Cortex of kidney (tissue), 1 donor: Measurements from ENCODE around the gene CHMP4A.

Experiments
- DNase-seq: peaks from one replicate; lab custom pipeline; 2025; lab: John Stamatoyannopoulos, UW

Gene CHMP4A

DNA sequence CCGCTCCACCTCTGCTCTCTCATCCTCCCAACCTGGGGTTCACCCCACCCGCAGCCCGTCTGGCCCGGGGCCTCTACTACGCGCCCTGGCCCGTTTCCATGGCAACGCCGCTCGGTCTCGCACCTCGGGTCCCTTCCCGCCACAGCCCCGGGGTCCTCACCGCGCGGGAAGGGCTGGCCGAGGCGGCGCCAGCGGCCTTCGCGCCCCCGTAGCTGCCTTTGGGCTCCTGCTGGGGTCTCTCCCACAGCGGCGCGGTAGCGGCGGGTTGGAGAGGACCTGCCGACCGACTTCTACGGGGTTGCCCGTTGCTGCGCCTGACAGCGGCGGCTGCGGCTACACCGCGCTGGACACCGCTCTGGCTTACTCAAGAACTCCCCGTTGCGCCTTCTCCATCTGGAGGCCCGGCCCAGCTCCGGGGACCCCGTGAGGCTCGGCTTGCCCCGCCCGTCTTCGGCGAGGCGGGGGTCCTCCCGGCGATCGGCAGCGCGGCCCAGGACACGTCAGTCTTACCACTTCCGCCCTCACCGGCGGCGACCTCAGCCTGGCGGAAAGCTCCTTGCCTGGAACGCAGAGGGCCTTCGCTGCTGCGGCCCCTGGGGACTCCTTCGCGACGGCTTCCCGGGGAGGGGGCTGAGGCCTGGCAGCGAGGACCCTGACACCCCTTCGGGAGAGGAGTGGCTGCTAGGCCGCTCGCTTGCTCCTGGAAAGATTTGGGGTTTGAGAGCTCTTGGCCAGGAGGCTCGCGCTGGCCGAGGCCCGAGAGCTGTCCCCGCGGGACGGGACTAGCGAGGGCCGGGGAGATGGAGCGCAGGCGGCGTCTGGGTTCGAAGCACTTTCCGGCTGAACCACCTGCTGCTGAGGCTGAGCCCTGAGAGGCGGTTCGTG lies 17.9 kb downstream of the CHMP4A start, which contains the start of gene TM9SF1:
Gene TM9SF1, minus strand, starts transcription at position 256 of the 885 bp plus-strand sequence. CDS start 422 bp downstream, outside the sequence.
- DNase-seq, result no peak

DNA sequence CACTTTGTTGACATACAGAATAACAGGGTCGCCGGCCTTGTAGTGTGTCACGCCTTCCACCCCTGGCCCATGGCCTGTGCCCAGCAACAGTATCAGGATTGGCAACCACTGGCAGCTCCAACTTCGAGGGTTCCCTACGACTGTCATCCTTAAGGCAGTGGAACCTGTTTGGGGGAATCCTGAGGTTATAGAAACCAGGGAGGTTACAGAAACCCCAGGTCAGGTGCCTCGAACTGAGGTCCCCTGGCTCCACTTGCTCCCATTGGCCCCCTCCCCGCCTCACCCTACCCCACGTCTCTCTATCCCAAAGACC lies 18.5 kb downstream of the CHMP4A start:
- no peak for DNase-seq

DNA sequence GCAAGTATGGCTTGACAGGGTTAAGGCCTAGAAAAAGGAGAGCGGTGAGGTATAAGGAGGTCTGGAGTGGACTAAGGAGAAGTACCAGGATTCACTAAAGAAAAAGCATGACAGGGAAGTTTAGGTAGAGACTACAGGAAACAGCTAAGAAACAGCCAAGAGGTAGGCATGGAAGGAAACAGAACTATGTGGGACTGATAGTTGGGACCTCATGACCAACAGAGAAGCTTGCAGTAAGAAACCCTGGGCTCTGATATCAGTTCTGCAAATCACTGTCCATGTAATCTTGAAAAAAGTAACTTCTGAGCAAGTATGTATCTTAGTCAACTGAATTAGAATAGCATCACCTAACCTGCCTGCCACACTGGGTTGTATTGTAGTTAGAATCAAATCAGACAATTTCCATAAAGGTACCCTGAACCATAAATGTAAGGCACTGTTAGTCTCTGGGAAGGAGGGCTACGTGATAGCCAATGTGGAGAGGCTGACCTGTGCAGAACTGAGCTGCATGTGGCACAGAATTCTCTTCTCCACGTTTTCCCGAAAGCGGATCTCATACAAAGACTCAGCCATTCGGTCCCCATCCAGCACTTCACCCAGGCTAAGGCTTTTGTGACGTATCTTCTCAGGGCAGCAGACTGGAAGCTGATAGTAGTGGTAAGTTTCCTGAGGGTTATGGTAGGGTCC lies 19.0 kb downstream of the CHMP4A start:
- DNase-seq, result no peak

DNA sequence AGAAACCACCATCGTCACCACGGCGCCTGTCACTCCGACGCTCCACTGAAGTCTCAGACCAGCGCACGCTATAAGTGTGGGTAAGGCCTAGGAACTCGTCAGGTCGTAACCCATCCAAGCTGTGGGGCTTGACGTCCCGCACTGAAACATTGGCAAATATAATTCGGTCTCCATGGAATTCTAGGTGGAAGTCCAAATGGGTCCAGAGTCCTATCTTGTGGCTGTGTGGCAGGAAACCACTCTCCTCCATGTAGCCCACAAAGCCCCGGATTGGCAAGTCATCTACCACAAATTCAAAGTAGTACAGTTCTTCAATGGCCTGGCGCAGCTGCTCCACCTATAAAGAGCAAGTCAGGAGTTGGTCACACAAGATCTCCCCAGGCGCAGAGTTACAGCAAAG lies 20.4 kb downstream of the CHMP4A start:
- DNase-seq, result no peak

DNA sequence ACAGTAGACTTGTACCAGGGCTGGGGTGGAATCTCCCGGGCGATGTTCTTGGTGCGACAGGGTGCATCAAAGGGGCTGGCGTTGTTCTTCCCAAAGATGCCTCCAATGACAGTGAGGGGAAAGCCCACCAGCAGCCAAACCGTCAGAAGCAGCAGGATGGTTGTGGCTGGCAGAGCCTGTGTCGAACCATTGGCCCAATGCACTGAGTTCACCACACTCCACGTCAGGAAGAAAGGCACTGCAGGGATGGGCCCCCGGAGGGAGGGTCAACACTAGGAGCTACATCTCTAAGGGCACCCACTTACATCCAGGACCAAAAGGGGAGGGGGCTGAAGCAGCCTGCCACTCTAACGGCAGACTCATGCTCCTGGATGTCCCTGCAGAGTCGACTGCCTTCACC lies 22.9 kb downstream of the CHMP4A start:
- DNase-seq, result no peak

DNA sequence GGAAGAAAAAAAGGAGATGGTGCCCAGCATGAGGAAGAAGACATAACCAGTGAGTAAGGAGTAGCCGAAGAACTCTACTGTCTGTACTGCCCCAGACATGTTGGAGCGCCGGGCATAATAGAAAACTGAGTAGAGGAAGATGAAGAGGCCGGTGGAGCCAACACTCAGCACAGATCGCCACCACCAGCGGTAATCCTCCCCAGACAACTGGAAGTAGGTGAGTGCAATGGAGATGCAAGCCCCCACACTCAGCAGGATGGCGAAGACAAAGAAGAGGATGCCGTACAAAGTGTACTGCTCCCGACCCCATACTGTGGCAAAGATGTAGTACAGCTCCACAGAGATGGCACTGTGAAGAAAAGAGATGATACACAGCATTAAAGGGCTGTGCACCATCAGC lies 23.8 kb downstream of the CHMP4A start:
- no peak for DNase-seq

DNA sequence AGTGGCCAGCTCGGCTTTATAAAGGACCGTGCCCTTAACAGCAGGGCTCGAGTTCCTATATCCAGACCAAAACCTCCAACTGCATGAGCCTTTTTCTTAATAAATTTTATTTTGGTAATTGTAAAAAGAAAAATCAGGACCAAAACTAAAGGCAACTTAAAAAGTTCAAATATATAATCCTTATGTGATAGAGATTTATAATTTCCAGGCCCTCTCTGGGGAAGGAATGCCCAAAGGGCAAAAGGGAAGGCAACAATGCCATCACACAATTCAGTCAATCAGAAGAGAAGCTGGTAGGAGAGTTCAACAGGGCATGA lies 24.3 kb downstream of the CHMP4A start:
- DNase-seq, result no peak

DNA sequence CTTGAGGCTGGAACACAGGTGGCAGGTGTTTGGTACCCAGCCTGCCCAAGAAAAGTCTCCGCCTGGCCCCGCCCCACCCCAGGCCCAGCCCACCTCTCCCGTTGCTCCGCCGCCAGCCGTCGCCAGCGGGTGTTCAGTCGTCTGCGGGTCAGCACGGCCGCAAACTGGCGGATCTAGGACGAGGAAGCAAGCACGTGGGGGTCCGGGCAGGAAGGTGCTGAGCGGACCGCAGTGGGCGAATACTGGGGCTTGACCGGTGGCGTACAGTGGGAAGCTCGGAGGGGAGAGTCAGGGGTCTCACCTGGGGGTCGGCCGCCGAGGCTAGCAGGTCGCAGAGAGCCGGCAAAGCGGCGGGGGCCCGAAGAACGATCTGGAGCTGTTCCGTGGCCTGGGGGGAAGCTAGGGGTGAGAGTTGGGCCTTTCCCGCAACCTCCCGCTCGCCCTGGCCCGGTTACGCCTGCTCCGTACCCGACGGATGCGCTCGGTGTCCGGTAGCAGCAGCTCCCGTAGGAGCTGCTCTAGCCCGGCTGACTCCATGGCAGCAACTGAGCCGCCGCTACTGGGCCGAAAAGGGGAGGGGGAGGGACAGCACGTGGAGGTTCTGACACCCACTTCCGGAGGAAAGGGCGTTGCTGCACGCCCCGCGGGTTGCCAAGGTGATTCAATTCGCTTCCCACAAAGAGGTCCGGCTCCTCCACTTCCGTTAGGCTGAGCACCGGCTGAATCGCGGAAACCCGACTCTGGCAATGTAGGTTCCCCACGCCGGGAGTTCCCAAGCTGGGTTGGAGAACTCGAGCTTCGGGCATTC lies 24.8 kb downstream of the CHMP4A start, which contains the start of gene IPO4:
Gene IPO4, minus strand, starts transcription at position 566 of the 808 bp plus-strand sequence. Its CDS starts 29 bp downstream, at position 537.
- DNase-seq, result no peak

DNA sequence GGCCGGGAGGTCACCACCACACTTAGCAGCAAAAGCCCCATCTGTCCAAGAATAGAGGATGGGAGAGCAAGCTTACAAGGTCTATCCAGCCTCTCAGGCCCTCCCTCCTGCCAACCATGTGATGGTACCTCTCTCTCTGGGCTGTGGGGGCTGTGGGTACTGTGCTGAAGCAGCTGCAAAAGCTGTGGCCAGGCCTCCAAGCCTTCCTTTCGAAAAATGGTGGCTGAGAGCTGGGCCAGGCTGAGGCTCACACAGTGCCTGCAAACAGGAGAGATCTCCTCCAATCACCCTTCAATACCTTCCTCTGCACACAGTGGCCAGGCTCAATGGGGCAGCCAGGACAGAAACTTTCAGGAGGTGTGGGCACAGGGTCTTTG lies 25.8 kb downstream of the CHMP4A start:
- DNase-seq, result no peak

DNA sequence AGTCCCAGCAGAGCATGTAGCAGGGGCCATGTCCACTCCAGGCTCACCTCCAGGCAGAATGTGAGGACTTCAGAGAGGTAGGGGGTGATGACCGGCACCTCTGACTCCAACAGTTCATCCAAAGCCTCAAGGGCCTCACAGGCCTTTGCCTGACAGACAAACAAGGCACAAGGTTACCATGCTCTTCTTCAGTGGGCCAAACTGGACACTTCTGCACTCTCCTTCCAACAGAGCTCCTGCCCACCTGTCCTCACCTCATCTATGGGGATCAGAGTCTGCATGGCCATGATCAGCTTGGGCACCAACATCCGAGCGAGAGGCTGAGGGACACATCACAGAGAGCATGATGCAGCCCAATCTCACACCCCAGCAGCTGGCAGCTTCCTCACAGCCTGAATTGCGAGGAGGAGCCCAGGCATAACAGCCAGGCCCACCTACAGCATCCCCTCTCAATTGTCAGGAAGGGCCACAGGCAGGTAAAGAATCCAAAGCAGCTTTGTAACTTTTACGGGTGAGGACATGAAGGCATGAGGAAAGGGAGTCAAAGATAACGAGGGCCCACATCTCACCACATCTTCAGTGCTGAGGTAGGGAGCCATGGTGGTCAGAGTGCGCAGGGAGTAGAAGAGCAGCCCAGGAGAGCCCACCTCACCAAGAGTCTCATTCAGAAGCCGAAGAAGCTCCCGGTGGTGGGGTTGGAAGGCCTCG lies 26.3 kb downstream of the CHMP4A start:
- DNase-seq, result no peak

DNA sequence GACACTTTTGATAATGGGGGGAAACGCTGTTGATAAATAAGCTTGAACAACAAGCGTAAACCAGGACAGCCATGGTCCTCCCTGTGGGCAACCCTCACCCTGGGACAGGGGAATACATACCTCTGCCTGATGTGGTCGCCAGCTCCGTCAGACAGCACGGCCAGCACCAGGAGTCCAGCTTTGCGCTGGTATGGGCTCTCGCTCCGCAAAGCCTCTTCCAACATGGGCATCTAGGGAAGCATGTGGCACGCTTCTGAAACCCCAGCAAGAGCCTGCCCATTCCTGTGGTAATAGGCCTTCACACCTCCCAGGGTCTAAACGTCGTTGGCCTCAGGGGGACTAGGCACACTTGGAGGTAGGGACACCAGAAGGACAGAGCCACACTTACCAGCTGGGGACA lies 27.5 kb downstream of the CHMP4A start:
- no peak for DNase-seq

DNA sequence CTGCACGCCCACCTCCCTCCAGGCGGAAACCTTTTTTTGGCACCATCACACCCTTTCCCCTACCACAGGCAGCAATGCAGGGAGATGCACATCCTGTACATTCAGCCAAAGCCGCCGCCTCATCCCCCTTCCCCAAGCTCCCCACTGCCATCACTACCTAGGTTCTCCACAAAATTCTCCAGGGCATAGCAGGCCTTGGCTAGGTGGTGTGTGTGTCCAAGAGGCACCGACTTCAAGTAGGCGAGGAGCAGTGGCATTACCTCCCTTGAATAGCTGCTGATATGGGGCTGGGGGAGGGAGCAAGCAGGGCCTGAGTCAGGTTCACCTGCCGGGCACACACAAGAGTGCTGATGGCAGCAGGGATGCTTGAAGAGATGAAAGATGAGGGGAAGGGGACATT lies 28.3 kb downstream of the CHMP4A start:
- no peak for DNase-seq

DNA sequence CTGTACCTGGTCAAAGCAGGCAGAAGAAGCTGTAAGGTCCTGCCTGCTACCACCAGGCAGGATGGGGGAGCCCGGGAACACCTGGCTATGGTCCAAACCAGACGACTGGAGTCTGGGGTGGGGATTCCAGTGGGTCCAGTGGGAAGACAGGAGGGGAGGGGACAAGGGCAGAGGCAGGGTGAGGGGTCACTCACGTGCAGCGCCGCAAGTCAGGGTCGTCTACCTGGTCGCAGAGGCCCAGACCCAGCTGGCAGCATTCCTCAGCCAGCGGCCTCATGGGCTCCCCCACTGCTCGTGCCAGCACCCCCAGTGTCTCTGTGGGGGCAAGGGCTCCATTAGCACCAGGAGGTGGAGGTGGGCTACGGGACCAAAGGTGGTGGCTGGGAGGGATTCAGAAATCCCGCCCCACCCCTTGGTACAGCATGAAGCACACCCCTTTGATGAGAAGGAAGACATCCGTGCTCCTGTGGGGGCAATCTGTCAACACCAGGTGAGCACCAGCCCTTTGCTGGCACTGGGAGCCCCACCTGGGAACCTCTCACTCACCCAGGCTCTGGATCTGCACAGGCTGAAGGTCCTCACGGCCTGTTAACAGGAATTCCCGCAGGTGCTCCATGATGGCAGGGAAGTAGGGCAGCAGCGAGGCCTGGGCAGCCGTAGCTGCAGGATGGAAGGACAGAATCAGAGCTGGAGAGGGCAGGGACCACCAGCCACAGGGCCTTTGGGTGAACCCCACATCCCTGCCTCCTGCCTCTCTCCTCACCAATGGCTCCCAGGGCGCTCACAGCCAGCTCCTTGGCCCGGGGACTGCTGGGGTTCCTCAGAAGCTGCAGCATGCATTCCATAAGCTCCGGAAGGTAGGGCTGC lies 29.0 kb downstream of the CHMP4A start:
- DNase-seq, result no peak

DNA sequence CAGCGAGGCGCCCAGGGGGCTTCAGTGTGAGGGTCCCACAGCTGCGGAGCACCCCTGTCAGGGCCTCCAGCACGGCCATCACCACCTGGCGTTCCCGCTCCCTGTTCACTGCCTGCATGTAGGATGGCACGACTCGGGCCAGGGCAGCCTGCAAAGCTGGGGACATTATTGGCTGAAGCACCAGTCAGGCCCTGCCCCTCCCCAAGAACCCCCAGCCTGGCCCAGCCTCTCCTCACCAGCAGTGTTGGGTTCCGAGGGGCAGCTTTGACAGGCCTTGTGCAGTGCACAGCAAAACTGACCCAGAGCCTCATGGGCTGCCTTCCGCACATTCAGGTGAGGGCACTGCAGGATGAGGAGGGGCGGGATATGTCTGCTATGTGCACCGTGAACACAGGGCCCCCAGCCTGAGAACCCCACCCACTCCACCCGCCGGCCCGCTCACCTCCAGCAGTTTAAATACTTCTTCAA lies 30.2 kb downstream of the CHMP4A start:
- no peak for DNase-seq

DNA sequence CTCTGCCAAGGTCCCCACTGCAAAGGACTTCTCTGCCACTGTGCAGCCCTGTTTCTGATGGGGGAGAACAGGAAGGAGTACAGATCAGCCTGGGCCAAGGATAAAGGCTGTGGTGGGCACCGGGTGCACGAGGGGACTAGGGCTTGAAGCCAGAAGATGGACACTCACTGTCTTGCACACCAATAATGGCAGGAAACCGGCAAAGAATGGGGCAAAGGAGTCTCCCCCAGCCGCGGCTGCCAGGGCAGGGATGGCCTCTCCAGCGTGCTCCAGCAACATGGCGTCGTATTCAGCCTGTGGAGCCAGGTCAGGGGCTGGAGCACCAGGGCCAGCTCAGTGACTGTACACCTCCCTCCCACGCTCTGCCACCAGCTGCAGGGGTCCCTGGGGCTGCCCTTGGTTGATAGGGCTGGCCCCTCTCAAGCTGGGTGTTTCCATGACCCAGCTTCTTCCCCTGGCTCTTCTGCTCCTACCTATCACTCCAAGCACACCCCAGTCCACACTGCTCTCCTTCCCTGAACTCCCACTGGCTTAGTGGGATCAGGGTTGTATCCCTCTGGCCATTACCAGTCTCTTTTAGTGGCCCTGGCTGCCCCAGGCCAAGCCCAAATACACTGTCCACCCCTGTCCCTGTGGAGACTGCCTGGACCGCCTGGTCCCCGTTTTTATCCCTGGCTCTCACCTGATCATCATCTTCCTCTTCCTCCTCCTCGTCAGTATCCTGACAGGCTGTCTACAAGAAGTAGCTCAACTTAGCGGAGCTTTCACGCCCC lies 31.0 kb downstream of the CHMP4A start:
- DNase-seq, result no peak

DNA sequence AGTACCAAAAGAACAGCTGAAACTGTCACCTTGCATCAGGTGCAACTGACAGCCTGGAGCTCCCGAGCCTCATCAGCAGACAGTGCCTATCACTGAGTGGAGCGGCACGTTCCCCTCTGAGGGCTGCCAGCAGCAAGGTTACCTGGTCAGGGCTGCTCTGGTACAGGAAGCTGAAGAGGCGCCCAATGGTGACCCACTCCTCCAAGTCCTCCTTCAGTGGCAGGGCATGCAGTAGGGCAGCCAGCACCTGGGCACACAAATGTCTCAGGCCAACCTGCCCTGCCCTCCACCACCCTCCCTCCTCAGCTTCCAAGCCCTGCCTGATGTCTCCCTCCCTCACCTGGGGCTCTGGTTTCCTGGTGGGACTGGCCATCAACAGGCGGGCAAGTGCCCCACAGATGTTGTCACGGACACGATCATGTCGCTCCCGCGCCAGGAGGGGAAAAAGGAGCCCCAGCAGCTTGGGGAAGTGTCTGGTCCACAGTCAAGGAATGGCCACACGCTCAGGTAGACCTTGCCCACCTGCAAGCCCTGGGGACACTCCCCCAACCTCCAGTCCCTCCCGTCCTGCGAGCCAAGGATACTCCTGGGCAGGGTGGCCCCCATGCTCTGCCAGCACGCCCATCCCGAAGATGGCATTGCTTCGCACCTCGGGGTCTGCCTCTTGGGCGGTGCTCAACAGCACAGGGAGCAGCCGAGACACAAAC lies 31.8 kb downstream of the CHMP4A start:
- DNase-seq, result no peak

DNA sequence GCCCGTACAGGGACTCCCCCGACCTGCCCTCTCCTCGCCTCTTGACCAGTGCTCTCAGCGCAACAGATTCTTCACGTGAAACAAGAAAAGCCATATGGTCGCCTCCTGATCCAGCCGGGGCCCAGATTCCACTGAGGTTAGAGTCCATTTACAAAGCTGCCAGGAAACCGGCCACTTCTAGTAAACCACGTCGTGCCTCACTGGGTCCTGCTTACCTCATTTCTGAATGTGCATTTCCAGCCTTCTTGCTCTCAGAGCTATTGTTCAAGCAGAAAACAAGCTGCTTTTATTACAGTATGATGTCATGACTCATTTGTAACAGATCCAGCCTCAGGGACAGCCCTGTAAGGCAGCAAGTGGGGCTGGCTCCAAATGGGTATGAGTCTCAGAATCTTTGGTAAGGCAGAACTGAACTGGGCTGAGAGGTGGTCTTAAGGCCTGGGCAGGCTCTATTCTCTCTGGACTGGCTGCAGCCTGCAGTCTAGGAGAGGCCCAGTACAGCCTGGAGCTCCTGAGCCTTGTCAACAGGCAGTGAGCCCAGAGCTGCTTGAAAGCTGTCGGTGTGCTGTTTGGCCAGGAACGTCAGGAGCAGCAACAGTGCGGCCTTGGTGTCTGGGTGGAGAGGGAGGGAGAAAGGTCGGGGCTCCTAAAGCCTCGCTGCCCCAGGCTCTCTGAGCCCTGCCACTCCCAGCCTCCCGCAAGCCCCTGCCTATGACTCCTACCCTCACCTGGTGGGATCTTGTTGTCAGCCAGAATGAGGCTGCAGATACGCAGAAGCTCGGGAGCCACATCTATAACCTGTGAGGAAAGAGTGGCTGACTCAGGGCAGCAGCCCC lies 33.1 kb downstream of the CHMP4A start:
- no peak for DNase-seq

DNA sequence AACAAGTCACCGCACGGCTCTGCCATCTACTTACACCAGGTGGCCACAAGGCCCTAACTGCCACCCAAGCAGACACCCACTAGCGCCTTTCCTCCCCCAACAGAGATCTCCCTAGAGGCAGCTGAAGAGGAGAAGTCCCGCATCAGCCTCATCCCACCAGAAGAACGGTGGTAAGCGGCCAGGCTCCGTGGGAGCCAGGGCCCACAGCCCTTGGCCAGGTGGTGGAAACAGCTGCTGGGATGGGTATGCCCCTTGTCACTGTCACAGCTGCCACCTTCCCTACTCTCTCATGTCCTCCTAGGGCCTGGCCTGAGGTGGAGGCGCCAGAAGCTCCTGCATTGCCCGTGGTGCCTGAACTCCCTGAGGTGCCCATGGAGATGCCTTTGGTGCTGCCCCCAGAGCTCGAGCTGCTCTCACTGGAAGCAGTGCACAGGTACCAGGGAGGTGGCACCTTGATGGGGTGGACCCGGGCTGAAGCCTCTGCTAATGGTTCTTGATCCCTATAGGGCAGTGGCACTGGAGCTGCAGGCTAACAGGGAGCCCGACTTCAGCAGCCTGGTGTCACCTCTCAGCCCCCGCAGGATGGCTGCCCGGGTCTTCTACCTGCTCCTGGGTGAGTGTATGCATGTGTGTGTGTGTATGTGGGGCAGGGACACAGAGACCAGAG lies 33.9 kb downstream of the CHMP4A start:
- DNase-seq, result no peak
